K562 (cell line): ENCODE measurements around the gene AKT1S1. TPM values are rescaled to one million over a fixed set of nuclear protein-coding genes. Genes with fewer than 3 reads are reported as not detected.

Experiments used
- ARID1B ChIP-seq: fragments of 450-650 bp; IDR thresholded peaks from 2 replicates; pipeline ENCODE4 v1.6.1; 2016; ENCODE audit warnings: antibody characterized with exemption, mild to moderate bottlenecking, inconsistent platforms
- ARID4B ChIP-seq: sonication (generic); formaldehyde crosslinking; IDR thresholded peaks from 2 replicates; pipeline ENCODE4 v1.8.0; 2022; ENCODE audit warnings: mild to moderate bottlenecking, missing genetic modification reagents
- CBFA2T3 ChIP-seq: fragments of 450-650 bp; IDR thresholded peaks from 2 replicates; pipeline ENCODE4 v1.6.1; 2017
- ELF1 ChIP-seq: fragments of 200-800 bp; sonication (Bioruptor generic); IDR thresholded peaks from 2 replicates; pipeline ENCODE4 v1.6.1; 2016; ENCODE audit warnings: missing genetic modification characterization, missing compliant biosample characterization
- EZH2 ChIP-seq: IDR thresholded peaks from 2 replicates; pipeline ENCODE4 v1.6.1; 2012; ENCODE audit warnings: low read depth, mild to moderate bottlenecking, inconsistent platforms, low read length, borderline replicate concordance
- FOXJ2 ChIP-seq: fragments of 200-800 bp; sonication (Bioruptor generic); IDR thresholded peaks from 2 replicates; pipeline ENCODE4 v1.6.1; 2016; ENCODE audit warnings: missing genetic modification characterization, missing compliant biosample characterization
- GABPB1 ChIP-seq: sonication (generic); formaldehyde crosslinking; IDR thresholded peaks from 2 replicates; pipeline ENCODE4 v1.8.0; 2022; ENCODE audit warnings: mild to moderate bottlenecking, missing genetic modification reagents
- IRF2 ChIP-seq: sonication (generic); formaldehyde crosslinking; IDR thresholded peaks from 2 replicates; pipeline ENCODE4 v1.8.1; 2022; ENCODE audit warnings: mild to moderate bottlenecking, missing genetic modification reagents
- NBN ChIP-seq: fragments of 450-650 bp; IDR thresholded peaks from 2 replicates; pipeline ENCODE4 v1.6.1; 2016; ENCODE audit warnings: low read depth, mild to moderate bottlenecking
- PHF20 ChIP-seq: fragments of 450-650 bp; IDR thresholded peaks from 2 replicates; pipeline ENCODE4 v1.6.1; 2018; ENCODE audit not compliant: partially characterized antibody
- SNRNP70 ChIP-seq: fragments of 200-400 bp; formaldehyde crosslinking; optimal IDR thresholded peaks from 2 replicates; pipeline ENCODE3; 2017; ENCODE audit warnings: low read depth, low read length
- TEAD4 ChIP-seq, 2 experiments: sonication (generic) in 1 of 2; formaldehyde crosslinking in 1 of 2; IDR thresholded peaks; 2 replicates each; pipeline versions ENCODE4 v1.6.1 to v1.8.0; 2012 to 2022; ENCODE audit warnings: borderline replicate concordance in 1 of 2, inconsistent platforms in 1 of 2, low read length in 1 of 2, mild to moderate bottlenecking in 1 of 2, missing genetic modification reagents in 1 of 2
- ZKSCAN3 ChIP-seq: fragments of 250-450 bp; sonication (Bioruptor Pico); IDR thresholded peaks from 2 replicates; pipeline ENCODE4 v1.4.0; 2020
- ZNF444 ChIP-seq: fragments of 250-450 bp; sonication (Bioruptor Pico); IDR thresholded peaks from 2 replicates; pipeline ENCODE4 v1.4.0; 2020; ENCODE audit warnings: mild to moderate bottlenecking, moderate library complexity
- ZNF518B ChIP-seq: fragments of 250-450 bp; sonication (Bioruptor Pico); IDR thresholded peaks from 2 replicates; pipeline ENCODE4 v1.5.0; 2021; ENCODE audit warnings: mild to moderate bottlenecking, moderate library complexity
- ZNF57 ChIP-seq: fragments of 450-650 bp; formaldehyde crosslinking; IDR thresholded peaks from 2 replicates; pipeline ENCODE4 v1.4.0; 2020; ENCODE audit warnings: mild to moderate bottlenecking, moderate library complexity
- polyA plus RNA-seq, 8 experiments: library from polyadenylated mRNA; depleted of rRNA in 4 of 8; stranded (reverse) in 5 of 8; unstranded in 3 of 8; fragments of >200 nt; fragmentation: Nextera tagmentation in 2 of 8; fragmentation: Illumina TruSeq in 1 of 8; extraction: Ambion mirVana in 2 of 8; extraction: Trizol in 1 of 8; gene quantifications; 2 replicates each; pipeline versions ENCODE4 v1.2.1 to v1.2.3, GENCODE V29; 2011 to 2014; ENCODE audit warnings: inconsistent platforms in 1 of 8, missing spikeins in 1 of 8
- total RNA-seq, 7 experiments: library from RNA; depleted of rRNA in 6 of 7; stranded (reverse); fragments of >200 nt in 6 of 7; fragmentation: Illumina TruSeq in 2 of 7; extraction: Trizol in 2 of 7; gene quantifications; 2 replicates each; pipeline versions ENCODE4 v1.2.1 to v1.2.3, GENCODE V29; 2011 to 2021; ENCODE audit warnings: low replicate concordance in 1 of 7
- TF ChIP-seq, protein P1 (sequence below): fragments of 450-650 bp; IDR thresholded peaks from 2 replicates; pipeline ENCODE4 v1.6.1; 2017; ENCODE audit warnings: mild to moderate bottlenecking, moderate library complexity

The AKT1S1 gene
- total and polyA plus RNA-seq, 9 of the 15 experiments (the other 6 are each of a cell fraction or from before 2014, with no cell fraction given): 1.2 to 50.3 (median 17.1) TPM

DNA sequence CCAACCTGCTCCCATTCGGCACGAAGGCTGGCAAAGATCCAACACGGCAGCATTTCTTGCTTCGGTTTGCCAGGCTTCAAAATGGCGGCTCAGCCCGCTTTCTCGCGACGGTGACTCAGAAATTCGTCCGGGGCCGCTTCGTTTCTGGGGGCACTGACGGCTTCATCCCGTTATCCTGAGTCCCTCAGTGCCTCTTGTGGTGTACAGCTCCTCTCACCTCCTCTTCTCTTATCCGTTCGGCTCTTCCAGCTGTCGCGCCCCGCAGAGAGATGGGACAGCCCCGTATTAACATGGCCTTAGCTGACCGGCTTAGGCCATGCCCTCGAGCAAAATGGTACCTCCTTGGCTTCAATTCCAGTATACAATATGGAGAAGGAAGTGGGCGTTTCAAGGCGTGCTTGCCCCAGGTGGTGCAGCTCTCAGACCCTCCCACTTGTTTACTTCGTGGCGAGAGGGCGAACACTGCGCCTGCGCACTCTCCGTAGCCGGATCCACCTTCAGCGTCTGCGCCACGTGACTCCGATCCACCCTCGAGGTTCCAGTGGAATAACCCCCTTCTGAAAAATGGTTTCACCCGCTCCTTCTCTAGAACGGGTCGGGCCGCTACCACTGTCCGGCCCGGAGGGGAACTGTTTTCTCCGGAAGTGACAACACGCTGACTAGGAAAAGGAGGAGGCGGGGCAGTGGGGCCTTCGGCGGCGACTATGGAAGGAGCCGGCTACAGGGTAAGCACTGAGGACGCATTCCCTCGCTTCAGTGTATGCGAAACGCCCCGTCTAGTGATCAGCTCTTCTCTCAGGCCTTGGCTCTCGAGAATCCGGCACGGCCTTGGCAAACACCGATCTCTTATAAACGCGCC, at the start of gene AKT1S1, which contains the start of gene TBC1D17 (continued):
- TF ChIP-seq, protein P1, sequence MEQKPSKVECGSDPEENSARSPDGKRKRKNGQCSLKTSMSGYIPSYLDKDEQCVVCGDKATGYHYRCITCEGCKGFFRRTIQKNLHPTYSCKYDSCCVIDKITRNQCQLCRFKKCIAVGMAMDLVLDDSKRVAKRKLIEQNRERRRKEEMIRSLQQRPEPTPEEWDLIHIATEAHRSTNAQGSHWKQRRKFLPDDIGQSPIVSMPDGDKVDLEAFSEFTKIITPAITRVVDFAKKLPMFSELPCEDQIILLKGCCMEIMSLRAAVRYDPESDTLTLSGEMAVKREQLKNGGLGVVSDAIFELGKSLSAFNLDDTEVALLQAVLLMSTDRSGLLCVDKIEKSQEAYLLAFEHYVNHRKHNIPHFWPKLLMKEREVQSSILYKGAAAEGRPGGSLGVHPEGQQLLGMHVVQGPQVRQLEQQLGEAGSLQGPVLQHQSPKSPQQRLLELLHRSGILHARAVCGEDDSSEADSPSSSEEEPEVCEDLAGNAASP: no peak
- TF ChIP-seq ZNF518B (no peak), GABPB1 (peak; percentile 97), ELF1 (peak; percentile 92), SNRNP70 (no peak), NBN (peak; percentile 14), CBFA2T3 (no peak), PHF20 (no peak), ZKSCAN3 (no peak), EZH2 (no peak), ZNF57 (CRISPR knock-in tag) (no peak), ZNF444 (CRISPR knock-in tag) (no peak), IRF2 (CRISPR knock-in tag) (no peak), ARID1B (no peak), FOXJ2 (tag) (peak; percentile 95), TEAD4 (IDR thresholded peaks at IDR 0.05; ENCODE audit: low read length) (peak; percentile 37; the same call in 1 of the 2 replicates), TEAD4 (CRISPR knock-in tag; IDR thresholded peaks at IDR 0.05; ENCODE audit: borderline replicate concordance) (no peak), ARID4B (CRISPR knock-in tag) (peak; percentile 76)
